ENCODE data around the gene ACBD7. TPM values are rescaled to one million over a fixed set of nuclear protein-coding genes. Genes with fewer than 3 reads are reported as not detected.

The ACBD7 gene
- total and polyA plus RNA-seq, 2 of the 8 experiments (the other 6 are each of a cell fraction or from before 2014, with no cell fraction given), result 9.0 to 17.8 TPM

- TF ChIP-seq TBP (IDR thresholded peaks at IDR 0.05; ENCODE audit: low read depth, low read length), result peak; percentile 72; the same call in 1 of the 2 replicates
- TF ChIP-seq ASH2L (IDR thresholded peaks at IDR 0.05; ENCODE audit: low read length), result peak; percentile 64
- 0 out of 2 replicates have a peak, but pooled peaks have one; percentile 17 for TF ChIP-seq YY1 (IDR thresholded peaks at IDR 0.05; ENCODE audit: low read depth, low read length)
- TF ChIP-seq SUZ12 (IDR thresholded peaks at IDR 0.05; ENCODE audit: low read length), result no peak
- TF ChIP-seq SIN3A (conservative IDR thresholded peaks at IDR 0.05 in 1 of 2, IDR thresholded peaks at IDR 0.05 in 1 of 2; ENCODE audit: low read depth in 1 of 2, low read length in 2 of 2), result peak; percentile 31 to 74; a peak in 2 of 4 replicates
- TF ChIP-seq SIRT6 (IDR thresholded peaks at IDR 0.05; ENCODE audit: low read length), result no peak
- peak; percentile 56 to 87 for TF ChIP-seq POLR2A (IDR thresholded peaks at IDR 0.05; ENCODE audit: control extremely low read depth in 1 of 2, low read depth in 2 of 2, low read length in 2 of 2)
- TF ChIP-seq CTCF (IDR thresholded peaks at IDR 0.05; ENCODE audit: control extremely low read depth in 1 of 3, insufficient read depth in 1 of 3, low read depth in 1 of 3, low read length in 3 of 3), result peak in 2 of 3 experiments; percentile 8 to 26; a peak in 2 of 4 replicates
- peak; percentile 88 for TF ChIP-seq POLR2AphosphoS5 (IDR thresholded peaks at IDR 0.05; ENCODE audit: low read depth, low read length)
- peak; percentile 91 for TF ChIP-seq KDM4A (IDR thresholded peaks at IDR 0.05; ENCODE audit: low read depth, low read length, severe bottlenecking)
- TF ChIP-seq KDM1A (IDR thresholded peaks at IDR 0.05; ENCODE audit: borderline replicate concordance, low read length), result peak; percentile 31; the same call in 1 of the 2 replicates
- TF ChIP-seq EZH2 (IDR thresholded peaks at IDR 0.05; ENCODE audit: low read depth, low read length, severe bottlenecking), result no peak
- TF ChIP-seq PHF8 (conservative IDR thresholded peaks at IDR 0.05; ENCODE audit: low read depth, low read length), result peak; percentile 88
- peak; percentile 50 for TF ChIP-seq E2F6 (IDR thresholded peaks at IDR 0.05)
These were observed at the start of gene ACBD7 (continued) for GRCh38 chr10:15088428-15089261.

All from H1 (cell line).